GM12878 (cell line): Measurements from ENCODE around the gene OR4C45. TPM values are rescaled to one million over a fixed set of nuclear protein-coding genes. Genes with fewer than 3 reads are reported as not detected.

Source experiments
- EZH2 ChIP-seq: IDR thresholded peaks from 2 replicates; pipeline ENCODE4 v1.6.1; 2012; ENCODE audit warnings: low read depth, mild to moderate bottlenecking, control low read depth, inconsistent platforms, low read length, borderline replicate concordance; ENCODE audit not compliant: control insufficient read depth
- IRF3 ChIP-seq: fragments of 450-650 bp; IDR thresholded peaks from 2 replicates; pipeline ENCODE4 v1.6.1; 2014; ENCODE audit warnings: mild to moderate bottlenecking
- KLF5 ChIP-seq: fragments of 450-650 bp; IDR thresholded peaks from 2 replicates; pipeline ENCODE4 v1.6.1; 2014; ENCODE audit warnings: mild to moderate bottlenecking; ENCODE audit not compliant: partially characterized antibody
- MXI1 ChIP-seq: fragments of 150-350 bp; IDR thresholded peaks from 2 replicates; pipeline ENCODE4 v1.6.1; 2011; ENCODE audit warnings: low read depth, mild to moderate bottlenecking, inconsistent platforms, low read length, improper control_type of control experiment
- NR2C2 ChIP-seq: IDR thresholded peaks from 2 replicates; pipeline ENCODE4 v1.6.1; 2011; ENCODE audit warnings: borderline replicate concordance, low read depth; ENCODE audit not compliant: control insufficient read depth, insufficient read length
- PML ChIP-seq: IDR thresholded peaks from 2 replicates; pipeline ENCODE4 v1.6.1; 2012; ENCODE audit warnings: low read length, inconsistent platforms
- SMAD1 ChIP-seq: fragments of 450-650 bp; IDR thresholded peaks from 2 replicates; pipeline ENCODE4 v1.6.1; 2018; ENCODE audit warnings: mild to moderate bottlenecking, low read depth; ENCODE audit not compliant: partially characterized antibody
- STAT3 ChIP-seq: IDR thresholded peaks from 2 replicates; pipeline ENCODE4 v1.6.1; 2011; ENCODE audit warnings: low read depth, low read length, improper control_type of control experiment
- polyA plus RNA-seq, 11 experiments: library from polyadenylated mRNA; depleted of rRNA in 4 of 11; unstranded in 6 of 11; stranded (reverse) in 5 of 11; fragments of >200 nt; fragmentation: Nextera tagmentation in 4 of 11; fragmentation: Illumina TruSeq in 1 of 11; extraction: Ambion mirVana in 4 of 11; extraction: Trizol in 1 of 11; gene quantifications; 1 replicate in 1 of 11; 2 replicates in 10 of 11; pipeline versions ENCODE4 v1.2.1 to v1.2.3, GENCODE V29; 2011 to 2016; ENCODE audit warnings: inconsistent platforms in 2 of 11, missing spikeins in 2 of 11, low read depth in 1 of 11
- total RNA-seq, 4 experiments: library from RNA; depleted of rRNA in 3 of 4; stranded (reverse); fragments of >200 nt in 3 of 4; fragmentation: Illumina TruSeq in 1 of 4; extraction: Trizol in 1 of 4; gene quantifications; 2 replicates each; pipeline versions ENCODE4 v1.2.1 to v1.2.3, GENCODE V29; 2013 to 2021
- TF ChIP-seq, protein P1 (sequence below): fragments of 150-350 bp; IDR thresholded peaks from 2 replicates; pipeline ENCODE4 v1.6.1; 2014; ENCODE audit warnings: mild to moderate bottlenecking, low read depth, low read length
- TF ChIP-seq, protein P2 (sequence below): fragments of 450-650 bp; IDR thresholded peaks from 2 replicates; pipeline ENCODE4 v1.6.1; 2017; ENCODE audit warnings: antibody characterized with exemption, mild to moderate bottlenecking, moderate library complexity

Gene OR4C45
- total and polyA plus RNA-seq, 10 of the 15 experiments (the other 5 are each of a cell fraction or from before 2014, with no cell fraction given), result not detected

DNA sequence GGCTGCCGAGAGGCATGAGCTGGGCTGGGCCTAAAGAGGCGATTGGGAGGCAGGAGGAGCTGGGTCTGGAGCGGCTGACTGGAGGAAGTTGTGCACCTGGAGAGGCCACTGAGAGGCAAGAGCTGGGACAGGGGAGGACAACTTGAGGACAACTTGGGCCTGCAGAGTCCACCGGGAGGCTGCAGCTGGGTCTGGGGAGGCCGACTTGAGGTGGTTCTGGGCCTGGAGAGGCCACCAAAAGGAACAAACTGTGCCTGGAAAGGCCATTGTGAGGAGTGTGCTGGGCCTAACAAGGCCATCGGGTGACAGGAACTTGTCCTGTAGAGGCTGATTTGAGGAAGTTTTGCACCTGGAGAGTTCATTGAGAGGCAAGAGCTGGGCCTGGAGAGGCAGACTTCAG lies 41.5 kb downstream of the OR4C45 start (continued):
- TF ChIP-seq STAT3 (no peak), SMAD1 (no peak), NR2C2 (no peak), EZH2 (no peak), PML (no peak), KLF5 (no peak), MXI1 (no peak), IRF3 (no peak)
- TF ChIP-seq, protein P1, sequence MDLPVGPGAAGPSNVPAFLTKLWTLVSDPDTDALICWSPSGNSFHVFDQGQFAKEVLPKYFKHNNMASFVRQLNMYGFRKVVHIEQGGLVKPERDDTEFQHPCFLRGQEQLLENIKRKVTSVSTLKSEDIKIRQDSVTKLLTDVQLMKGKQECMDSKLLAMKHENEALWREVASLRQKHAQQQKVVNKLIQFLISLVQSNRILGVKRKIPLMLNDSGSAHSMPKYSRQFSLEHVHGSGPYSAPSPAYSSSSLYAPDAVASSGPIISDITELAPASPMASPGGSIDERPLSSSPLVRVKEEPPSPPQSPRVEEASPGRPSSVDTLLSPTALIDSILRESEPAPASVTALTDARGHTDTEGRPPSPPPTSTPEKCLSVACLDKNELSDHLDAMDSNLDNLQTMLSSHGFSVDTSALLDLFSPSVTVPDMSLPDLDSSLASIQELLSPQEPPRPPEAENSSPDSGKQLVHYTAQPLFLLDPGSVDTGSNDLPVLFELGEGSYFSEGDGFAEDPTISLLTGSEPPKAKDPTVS, result no peak
- TF ChIP-seq, protein P2, sequence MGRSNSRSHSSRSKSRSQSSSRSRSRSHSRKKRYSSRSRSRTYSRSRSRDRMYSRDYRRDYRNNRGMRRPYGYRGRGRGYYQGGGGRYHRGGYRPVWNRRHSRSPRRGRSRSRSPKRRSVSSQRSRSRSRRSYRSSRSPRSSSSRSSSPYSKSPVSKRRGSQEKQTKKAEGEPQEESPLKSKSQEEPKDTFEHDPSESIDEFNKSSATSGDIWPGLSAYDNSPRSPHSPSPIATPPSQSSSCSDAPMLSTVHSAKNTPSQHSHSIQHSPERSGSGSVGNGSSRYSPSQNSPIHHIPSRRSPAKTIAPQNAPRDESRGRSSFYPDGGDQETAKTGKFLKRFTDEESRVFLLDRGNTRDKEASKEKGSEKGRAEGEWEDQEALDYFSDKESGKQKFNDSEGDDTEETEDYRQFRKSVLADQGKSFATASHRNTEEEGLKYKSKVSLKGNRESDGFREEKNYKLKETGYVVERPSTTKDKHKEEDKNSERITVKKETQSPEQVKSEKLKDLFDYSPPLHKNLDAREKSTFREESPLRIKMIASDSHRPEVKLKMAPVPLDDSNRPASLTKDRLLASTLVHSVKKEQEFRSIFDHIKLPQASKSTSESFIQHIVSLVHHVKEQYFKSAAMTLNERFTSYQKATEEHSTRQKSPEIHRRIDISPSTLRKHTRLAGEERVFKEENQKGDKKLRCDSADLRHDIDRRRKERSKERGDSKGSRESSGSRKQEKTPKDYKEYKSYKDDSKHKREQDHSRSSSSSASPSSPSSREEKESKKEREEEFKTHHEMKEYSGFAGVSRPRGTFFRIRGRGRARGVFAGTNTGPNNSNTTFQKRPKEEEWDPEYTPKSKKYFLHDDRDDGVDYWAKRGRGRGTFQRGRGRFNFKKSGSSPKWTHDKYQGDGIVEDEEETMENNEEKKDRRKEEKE, result no peak
